Measurements from ENCODE around the gene SLF2. TPM values are rescaled to one million over a fixed set of nuclear protein-coding genes. Genes with fewer than 3 reads are reported as not detected.

SLF2 gene
- total RNA-seq, 1 experiment from 2014 or later, result 43.0 TPM

DNA sequence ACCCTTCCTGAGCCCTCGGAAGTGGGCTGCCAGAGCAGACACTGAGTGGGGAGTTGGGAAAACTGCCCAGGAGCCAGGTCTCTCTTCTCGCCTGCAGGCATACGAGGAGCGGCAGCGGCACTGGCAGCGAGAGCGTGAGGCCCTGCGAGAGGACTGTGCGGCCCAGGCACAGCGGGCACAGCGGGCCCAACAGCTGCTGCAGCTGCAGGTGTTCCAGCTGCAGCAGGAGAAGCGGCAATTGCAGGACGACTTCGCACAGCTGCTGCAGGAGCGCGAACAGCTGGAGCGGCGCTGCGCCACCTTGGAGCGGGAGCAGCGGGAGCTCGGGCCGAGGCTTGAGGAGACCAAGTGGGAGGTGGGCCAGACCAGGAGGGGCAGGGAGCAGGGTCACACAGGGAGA, 92.6 kb downstream of the SLF2 start (continued):
- TF ChIP-seq SRF (IDR thresholded peaks at IDR 0.05; ENCODE audit: low read depth), result no peak
- no peak for TF ChIP-seq SIN3A (IDR thresholded peaks at IDR 0.05; ENCODE audit: low read depth)
- no peak for TF ChIP-seq EZH2phosphoT487 (IDR thresholded peaks at IDR 0.05; ENCODE audit: borderline replicate concordance)

DNA sequence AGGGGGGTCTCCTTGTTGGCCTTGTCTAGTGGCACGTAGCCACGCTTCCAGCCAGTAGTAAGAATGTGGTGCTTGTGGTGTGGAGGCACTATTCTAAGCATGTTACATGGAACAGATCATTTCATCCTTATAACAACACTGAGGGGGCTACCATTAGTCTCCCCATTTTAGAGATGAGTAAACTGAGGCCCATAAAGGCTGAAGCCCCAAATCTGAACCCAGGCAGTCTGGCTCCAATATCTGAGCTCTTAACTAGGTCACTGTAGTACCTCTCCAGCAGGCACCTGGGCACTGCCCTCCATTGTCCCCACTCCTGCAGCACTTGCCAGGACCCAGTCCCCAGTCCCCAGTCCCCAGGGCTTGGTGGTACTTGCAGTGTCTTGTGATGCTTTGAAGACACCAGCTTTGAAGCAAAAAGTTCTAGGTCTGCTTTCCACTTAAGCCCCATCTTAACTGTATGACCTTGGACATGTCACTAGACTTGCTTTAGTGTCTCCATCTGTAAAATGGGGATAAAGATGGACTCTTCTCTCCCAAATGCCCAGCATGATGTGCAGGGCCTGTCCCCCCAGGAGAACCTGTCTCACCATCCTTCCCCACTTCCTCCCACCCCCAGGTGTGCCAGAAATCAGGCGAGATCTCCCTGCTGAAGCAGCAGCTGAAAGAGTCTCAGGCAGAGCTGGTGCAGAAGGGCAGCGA, 93.3 kb downstream of the SLF2 start:
- Histone ChIP-seq H3K4me1 (ENCODE audit: control insufficient read depth in 1 of 2, insufficient read depth in 2 of 2, low read length in 2 of 2) (peaks cover 10 to 31% of the 10 kb centered on the region in 2 experiments), H3K4me2 (ENCODE audit: low read length) (no peak overlapping the region), H2AFZ (ENCODE audit: low read depth, low read length, poor library complexity, severe bottlenecking) (no peak overlapping the region), H3K36me3 (ENCODE audit: control insufficient read depth in 1 of 2, insufficient read depth in 2 of 2, low read length in 2 of 2) (peaks cover 12 to 15% of the 10 kb centered on the region in 2 experiments; a peak in 3 of 4 replicates), H3K9me3 (ENCODE audit: control insufficient read depth in 1 of 2, insufficient read depth in 1 of 2, low read depth in 1 of 2, low read length in 2 of 2) (no peaks in the 10 kb centered on the region), H3K79me2 (ENCODE audit: insufficient read depth, low read length) (peaks cover 24% of the 10 kb centered on the region), H3K27me3 (ENCODE audit: insufficient read depth, low read length) (no peaks in the 10 kb centered on the region), H3K9ac (ENCODE audit: low read length) (no peak overlapping the region), H4K20me1 (ENCODE audit: insufficient read depth) (no peaks in the 10 kb centered on the region), H3K9me2 (ENCODE audit: insufficient read depth) (no peaks in the 10 kb centered on the region), H3K4me3 (replicated peaks in 1 of 2; ENCODE audit: low read depth in 1 of 2, low read length in 2 of 2) (no peak overlapping the region), H3K27ac (ENCODE audit: low read depth, low read length) (no peak overlapping the region; the same call in 1 of the 2 replicates)
- TF ChIP-seq CBX3 (IDR thresholded peaks at IDR 0.05; ENCODE audit: low read depth) (no peak), ELF1 (IDR thresholded peaks at IDR 0.05; ENCODE audit: borderline replicate concordance, low read depth) (no peak), FOSL1 (IDR thresholded peaks at IDR 0.05; ENCODE audit: low read depth) (no peak), TCF7L2 (IDR thresholded peaks at IDR 0.05; ENCODE audit: borderline replicate concordance, extremely low read depth, insufficient read depth, insufficient read length) (no peak)
- TF ChIP-seq, protein P1, sequence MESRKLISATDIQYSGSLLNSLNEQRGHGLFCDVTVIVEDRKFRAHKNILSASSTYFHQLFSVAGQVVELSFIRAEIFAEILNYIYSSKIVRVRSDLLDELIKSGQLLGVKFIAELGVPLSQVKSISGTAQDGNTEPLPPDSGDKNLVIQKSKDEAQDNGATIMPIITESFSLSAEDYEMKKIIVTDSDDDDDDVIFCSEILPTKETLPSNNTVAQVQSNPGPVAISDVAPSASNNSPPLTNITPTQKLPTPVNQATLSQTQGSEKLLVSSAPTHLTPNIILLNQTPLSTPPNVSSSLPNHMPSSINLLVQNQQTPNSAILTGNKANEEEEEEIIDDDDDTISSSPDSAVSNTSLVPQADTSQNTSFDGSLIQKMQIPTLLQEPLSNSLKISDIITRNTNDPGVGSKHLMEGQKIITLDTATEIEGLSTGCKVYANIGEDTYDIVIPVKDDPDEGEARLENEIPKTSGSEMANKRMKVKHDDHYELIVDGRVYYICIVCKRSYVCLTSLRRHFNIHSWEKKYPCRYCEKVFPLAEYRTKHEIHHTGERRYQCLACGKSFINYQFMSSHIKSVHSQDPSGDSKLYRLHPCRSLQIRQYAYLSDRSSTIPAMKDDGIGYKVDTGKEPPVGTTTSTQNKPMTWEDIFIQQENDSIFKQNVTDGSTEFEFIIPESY (IDR thresholded peaks at IDR 0.05; ENCODE audit: extremely low read depth, insufficient replicate concordance, low read length), result no peak
- TF ChIP-seq, protein P2, sequence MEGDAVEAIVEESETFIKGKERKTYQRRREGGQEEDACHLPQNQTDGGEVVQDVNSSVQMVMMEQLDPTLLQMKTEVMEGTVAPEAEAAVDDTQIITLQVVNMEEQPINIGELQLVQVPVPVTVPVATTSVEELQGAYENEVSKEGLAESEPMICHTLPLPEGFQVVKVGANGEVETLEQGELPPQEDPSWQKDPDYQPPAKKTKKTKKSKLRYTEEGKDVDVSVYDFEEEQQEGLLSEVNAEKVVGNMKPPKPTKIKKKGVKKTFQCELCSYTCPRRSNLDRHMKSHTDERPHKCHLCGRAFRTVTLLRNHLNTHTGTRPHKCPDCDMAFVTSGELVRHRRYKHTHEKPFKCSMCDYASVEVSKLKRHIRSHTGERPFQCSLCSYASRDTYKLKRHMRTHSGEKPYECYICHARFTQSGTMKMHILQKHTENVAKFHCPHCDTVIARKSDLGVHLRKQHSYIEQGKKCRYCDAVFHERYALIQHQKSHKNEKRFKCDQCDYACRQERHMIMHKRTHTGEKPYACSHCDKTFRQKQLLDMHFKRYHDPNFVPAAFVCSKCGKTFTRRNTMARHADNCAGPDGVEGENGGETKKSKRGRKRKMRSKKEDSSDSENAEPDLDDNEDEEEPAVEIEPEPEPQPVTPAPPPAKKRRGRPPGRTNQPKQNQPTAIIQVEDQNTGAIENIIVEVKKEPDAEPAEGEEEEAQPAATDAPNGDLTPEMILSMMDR (IDR thresholded peaks at IDR 0.05 in 2 of 3, conservative IDR thresholded peaks at IDR 0.05 in 1 of 3; ENCODE audit: borderline replicate concordance in 1 of 3, insufficient read depth in 1 of 3, low read depth in 2 of 3, low read length in 2 of 3), result no peak
- CTCF ChIA-PET, result interaction anchor here (3.1 to 6.6 kb wide), 2 partner anchors 6 to 12 kb away, joined by 14 to 118 read pairs; partner anchors contain the start of gene LZTS2
- BruUV-seq (replicated peaks), result no TSS peak
- intact Hi-C loops (cut with micrococcal nuclease), result no loop called here
- ATAC-seq, result no peak
- POLR2A ChIA-PET, result interaction anchor here (1.7 kb wide), 1 partner anchor 9 kb away, joined by 4 read pairs; no protein-coding TSS in a partner anchor
- no peak for DNase-seq (ENCODE audit: low read depth, low spot score)
- RAD21 ChIA-PET (ENCODE audit: low non-redundant PET in 1 of 2, low total read pairs in 2 of 2, uncharacterized antibody in 2 of 2, unreplicated experiment in 2 of 2), result no interaction called here

All from HCT116 (cell line).